Hepatocyte (in vitro differentiated cells): ENCODE measurements around the gene ARSB.

ENCODE experiments used
- EZH2 ChIP-seq: fragments of 200-600 bp; sonication (generic); IDR thresholded peaks from 2 replicates; pipeline ENCODE4 v1.6.1; 2016; ENCODE audit warnings: antibody characterized with exemption, mild to moderate bottlenecking, borderline replicate concordance
- TF ChIP-seq, protein P1 (sequence below): fragments of 200-600 bp; sonication (generic); IDR thresholded peaks from 2 replicates; pipeline ENCODE4 v1.5.1; 2016; ENCODE audit warnings: antibody characterized with exemption, mild to moderate bottlenecking; ENCODE audit not compliant: poor library complexity

DNA sequence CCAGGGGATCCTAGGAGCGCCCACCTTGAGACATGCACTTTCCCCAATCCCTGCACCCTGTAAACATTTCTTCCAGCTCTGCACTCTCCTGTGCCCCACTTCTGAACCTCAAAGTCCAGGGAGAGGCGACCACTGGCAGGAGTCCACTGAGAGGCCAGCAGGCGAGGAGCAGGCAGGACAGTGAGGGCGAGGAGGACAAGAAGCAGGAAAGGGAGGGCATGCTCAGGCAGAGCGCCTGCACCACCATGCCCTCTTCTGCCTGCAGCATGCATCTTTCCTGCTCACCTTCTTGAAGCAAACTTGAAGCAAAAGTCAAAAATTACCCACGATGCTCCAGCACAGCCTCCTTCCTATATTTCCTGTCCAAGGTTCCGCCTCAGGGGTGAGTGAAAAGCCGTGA is 10.1 kb downstream of the ARSB start:
- TF ChIP-seq, protein P1, sequence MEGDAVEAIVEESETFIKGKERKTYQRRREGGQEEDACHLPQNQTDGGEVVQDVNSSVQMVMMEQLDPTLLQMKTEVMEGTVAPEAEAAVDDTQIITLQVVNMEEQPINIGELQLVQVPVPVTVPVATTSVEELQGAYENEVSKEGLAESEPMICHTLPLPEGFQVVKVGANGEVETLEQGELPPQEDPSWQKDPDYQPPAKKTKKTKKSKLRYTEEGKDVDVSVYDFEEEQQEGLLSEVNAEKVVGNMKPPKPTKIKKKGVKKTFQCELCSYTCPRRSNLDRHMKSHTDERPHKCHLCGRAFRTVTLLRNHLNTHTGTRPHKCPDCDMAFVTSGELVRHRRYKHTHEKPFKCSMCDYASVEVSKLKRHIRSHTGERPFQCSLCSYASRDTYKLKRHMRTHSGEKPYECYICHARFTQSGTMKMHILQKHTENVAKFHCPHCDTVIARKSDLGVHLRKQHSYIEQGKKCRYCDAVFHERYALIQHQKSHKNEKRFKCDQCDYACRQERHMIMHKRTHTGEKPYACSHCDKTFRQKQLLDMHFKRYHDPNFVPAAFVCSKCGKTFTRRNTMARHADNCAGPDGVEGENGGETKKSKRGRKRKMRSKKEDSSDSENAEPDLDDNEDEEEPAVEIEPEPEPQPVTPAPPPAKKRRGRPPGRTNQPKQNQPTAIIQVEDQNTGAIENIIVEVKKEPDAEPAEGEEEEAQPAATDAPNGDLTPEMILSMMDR: no peak
- no peak for TF ChIP-seq EZH2
